Astrocyte of the cerebellum (primary cell): ENCODE measurements around the gene COL4A3.

Source experiments
- DNase-seq: peaks from one replicate; pipeline ENCODE4 v3.0.0-alpha.2; 2011; ENCODE audit warnings: low read depth
- H3K4me3 ChIP-seq: 2 replicates; pipeline ENCODE4 v1.5.1; 2011; ENCODE audit warnings: mild to moderate bottlenecking, low read depth, low read length, moderate library complexity
- in situ Hi-C: cut with HindIII; loops from 2 replicates; pipeline ENCODE4 v1.10.0; 2017; ENCODE audit warnings: low sequenced_read_pairs
- TF ChIP-seq, protein P1 (sequence below): IDR thresholded peaks from 2 replicates; pipeline ENCODE4 v1.5.1; 2012; ENCODE audit warnings: low read length, low read depth, moderate library complexity, mild to moderate bottlenecking; ENCODE audit errors: missing control alignments

COL4A3 gene

DNA sequence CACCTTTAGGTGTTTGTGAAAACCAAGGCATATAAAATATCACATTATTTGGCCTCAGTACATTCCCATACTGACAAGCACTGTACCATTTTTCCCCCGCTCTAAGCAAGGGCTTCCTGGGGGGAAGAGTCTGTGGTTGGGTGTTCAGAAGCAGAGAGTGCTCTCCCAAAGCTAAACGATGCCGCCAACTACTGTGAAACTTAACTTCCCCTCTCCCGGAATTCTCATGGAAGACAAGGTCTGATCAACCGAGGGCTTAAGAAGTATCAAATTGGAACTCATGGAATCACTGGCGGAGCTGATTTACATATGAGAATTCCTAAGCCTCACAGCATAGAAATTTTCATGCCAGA is 160.2 kb downstream of the COL4A3 start:
- in situ Hi-C loops: no loop called here
- TF ChIP-seq, protein P1, sequence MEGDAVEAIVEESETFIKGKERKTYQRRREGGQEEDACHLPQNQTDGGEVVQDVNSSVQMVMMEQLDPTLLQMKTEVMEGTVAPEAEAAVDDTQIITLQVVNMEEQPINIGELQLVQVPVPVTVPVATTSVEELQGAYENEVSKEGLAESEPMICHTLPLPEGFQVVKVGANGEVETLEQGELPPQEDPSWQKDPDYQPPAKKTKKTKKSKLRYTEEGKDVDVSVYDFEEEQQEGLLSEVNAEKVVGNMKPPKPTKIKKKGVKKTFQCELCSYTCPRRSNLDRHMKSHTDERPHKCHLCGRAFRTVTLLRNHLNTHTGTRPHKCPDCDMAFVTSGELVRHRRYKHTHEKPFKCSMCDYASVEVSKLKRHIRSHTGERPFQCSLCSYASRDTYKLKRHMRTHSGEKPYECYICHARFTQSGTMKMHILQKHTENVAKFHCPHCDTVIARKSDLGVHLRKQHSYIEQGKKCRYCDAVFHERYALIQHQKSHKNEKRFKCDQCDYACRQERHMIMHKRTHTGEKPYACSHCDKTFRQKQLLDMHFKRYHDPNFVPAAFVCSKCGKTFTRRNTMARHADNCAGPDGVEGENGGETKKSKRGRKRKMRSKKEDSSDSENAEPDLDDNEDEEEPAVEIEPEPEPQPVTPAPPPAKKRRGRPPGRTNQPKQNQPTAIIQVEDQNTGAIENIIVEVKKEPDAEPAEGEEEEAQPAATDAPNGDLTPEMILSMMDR: no peak
- H3K4me3 ChIP-seq: peak overlapping the region; percentile 59
- no peak for DNase-seq

DNA sequence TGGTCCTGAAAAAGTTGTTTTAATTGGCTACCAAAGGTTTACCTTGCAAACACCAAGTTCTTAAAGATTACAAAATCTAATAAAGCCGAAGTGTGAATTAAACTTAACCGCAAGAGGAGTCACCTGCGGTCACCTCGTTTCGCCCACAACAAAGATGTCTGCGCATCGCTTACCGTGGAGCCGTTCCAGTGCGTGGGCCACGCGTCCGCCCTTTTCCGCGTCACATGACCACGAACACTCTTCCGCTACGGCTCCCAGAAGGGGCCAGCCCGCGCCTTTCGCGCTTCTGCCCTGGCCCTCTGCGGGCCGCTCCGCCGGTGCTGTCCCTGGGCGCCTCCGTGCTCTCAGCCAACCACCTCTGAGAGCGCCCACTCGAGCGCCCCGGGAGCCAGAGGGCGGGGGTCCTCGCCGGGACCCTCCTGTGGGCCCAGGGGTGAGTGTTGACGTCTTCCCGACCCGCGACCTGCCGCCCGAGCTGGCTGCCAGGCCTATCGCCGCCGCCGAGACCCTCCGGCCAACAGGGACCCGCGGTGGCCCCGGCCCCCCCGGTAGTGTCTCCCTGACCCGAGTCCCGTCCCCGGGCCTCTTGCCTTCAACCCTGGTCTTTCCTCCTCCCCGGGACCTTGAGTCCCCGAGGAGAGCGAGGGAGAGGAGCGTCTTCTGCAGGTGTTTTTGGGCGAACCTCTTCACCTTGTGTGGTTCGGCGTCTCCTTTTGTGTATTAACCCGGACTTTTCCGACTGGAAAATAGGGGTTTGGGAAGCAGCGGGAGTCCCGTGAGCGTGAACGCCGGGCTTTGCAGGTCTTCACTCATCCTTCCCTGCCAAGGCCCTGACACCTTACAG is 160.8 kb downstream of the COL4A3 start, which contains the start of gene MFF:
Gene MFF, plus strand, starts transcription at position 257 of the 844 bp plus-strand sequence. CDS start 5,415 bp downstream, outside the sequence.
- TF ChIP-seq, protein P1: peak; percentile 22
- in situ Hi-C loops: no loop called here
- H3K4me3 ChIP-seq: peak within 1 kb of the TSS; percentile 59
- peak; percentile 80 for DNase-seq

DNA sequence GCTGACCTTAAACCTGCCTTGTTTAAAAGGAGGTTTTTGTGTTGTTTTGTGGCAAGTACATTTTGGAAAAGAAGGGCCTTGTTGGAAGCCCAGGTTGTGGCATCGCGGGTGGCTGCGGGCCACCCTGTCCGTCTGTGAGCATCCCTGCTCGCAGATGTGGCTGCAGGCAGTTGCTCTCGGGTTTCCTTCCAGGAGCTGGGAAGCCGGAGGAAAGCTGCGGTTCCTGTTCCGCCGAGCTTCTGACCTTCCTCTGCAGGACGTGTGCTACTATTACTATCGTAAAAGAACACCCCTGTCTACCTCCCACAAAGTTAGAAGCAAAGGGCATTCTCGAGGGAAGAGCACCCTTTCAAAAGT is 161.4 kb downstream of the COL4A3 start:
- in situ Hi-C loops: no loop called here
- DNase-seq: peak; percentile 18
- peak overlapping the region; percentile 59 for H3K4me3 ChIP-seq
- TF ChIP-seq, protein P1: no peak

DNA sequence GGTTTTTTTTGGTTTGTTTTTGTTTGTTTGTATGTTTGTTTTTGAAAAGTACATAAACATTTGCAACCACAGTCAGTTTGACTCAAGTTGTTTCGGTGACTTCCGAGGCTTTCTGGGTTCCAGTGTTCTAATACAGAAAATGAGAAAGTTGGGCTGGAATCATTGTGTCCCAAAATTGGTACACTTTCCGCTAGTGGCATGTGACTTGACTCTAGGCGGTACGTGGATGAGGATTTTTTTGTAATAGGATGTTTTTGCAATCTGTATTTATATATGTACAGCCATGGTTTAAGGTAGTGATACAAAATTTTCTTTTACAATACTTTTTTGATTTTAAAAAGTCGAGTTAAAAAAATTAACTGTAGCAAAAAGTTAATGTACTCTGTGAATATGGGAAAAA is 162.4 kb downstream of the COL4A3 start:
- in situ Hi-C loops: no loop called here
- H3K4me3 ChIP-seq: peak overlapping the region; percentile 59
- no peak for DNase-seq
- TF ChIP-seq, protein P1: no peak

DNA sequence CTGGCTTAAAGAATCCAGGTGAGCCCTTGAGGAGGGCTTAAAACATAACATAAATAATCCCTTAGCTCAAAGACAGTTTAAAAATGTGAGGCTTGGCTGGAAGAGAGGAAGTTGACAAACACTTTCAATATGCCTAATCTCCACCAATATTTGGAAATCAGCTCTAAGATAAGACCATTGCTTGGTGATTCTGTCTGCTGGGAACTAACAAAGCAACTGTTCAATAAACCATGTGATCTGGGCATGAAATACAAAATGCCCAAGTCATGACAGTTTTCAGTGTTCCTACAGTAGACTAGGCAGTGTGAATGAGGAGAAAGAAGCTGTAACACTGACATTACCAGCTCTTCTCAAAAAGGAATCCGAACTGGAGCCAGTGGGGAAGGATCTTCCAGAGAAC is 171.3 kb downstream of the COL4A3 start:
- H3K4me3 ChIP-seq: no peak overlapping the region
- TF ChIP-seq, protein P1: no peak
- in situ Hi-C loops: no loop called here
- no peak for DNase-seq

DNA sequence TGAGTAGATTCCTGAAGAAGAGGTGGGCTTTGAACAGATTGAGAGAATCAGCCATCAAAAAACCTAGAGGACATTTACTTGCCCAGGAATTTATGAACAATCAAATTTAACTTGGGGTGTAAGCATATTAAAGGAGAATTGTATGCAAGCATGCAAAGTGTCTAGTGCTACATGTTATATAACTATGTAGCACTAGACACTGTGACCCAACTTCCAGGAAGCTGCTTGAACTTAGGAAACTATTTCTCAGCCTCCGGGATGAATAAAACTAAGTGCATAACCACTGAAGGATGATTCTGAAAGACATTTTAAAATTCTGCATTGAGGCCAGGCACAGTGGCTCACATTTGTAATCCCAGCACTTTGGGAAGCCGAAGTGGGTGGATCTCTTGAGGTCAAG is 173.0 kb downstream of the COL4A3 start:
- TF ChIP-seq, protein P1: no peak
- no peak for DNase-seq

More for the DNA sequence above, 173.0 kb downstream of the COL4A3 start:
- no peak overlapping the region for H3K4me3 ChIP-seq
- in situ Hi-C loops: no loop called here
